SH-SY5Y (cell line): ENCODE results near the gene ARFGEF3.

Experiments
- GATA2 ChIP-seq: IDR thresholded peaks from 2 replicates; pipeline ENCODE4 v1.6.1; 2011; ENCODE audit warnings: mild to moderate bottlenecking, low read depth, low read length
- GATA3 ChIP-seq: IDR thresholded peaks from 2 replicates; pipeline ENCODE4 v1.6.1; 2011; ENCODE audit warnings: low read depth, mild to moderate bottlenecking, low read length, moderate library complexity

ARFGEF3 gene

DNA sequence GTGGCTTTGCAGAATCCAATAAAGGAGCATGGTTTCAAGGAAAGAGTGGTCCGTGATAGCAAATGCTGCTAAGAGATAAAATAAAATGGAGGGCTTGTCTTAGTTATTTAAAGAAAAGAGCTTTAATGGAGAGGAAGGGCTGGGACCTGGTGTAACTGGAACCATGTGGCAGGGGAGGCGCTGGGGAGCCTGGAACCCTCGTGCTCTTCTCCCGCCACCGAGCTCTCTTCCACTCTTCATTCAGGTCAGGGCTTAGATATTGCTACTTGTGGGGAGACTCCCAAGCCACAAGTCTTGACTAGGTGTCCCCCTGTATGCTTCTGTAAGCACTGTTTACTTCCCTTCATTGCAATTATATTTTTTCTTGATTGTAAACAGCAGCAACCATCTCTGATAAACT, 15.2 kb upstream of the ARFGEF3 start:
- no peak for TF ChIP-seq GATA2
- no peak for TF ChIP-seq GATA3

DNA sequence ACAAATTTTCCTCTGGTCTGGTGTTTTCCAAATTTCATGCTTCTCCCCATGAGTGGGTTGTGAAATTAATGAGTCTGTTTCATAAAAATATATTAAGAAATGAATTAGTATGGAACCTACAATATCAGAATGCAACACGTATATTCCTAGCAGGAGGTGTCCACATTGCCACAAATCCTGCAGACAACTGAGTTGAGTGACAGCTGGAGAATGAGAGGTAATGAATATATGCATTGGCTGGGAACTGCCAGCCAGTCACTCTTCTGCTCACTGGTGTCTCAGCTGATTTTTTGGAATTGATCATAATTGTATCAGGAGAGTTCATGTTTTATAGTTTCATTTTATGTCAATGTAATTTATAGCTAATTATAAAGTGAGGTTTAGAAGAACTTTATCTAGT, 6.3 kb upstream of the ARFGEF3 start:
- no peak for TF ChIP-seq GATA3
- TF ChIP-seq GATA2 = no peak

DNA sequence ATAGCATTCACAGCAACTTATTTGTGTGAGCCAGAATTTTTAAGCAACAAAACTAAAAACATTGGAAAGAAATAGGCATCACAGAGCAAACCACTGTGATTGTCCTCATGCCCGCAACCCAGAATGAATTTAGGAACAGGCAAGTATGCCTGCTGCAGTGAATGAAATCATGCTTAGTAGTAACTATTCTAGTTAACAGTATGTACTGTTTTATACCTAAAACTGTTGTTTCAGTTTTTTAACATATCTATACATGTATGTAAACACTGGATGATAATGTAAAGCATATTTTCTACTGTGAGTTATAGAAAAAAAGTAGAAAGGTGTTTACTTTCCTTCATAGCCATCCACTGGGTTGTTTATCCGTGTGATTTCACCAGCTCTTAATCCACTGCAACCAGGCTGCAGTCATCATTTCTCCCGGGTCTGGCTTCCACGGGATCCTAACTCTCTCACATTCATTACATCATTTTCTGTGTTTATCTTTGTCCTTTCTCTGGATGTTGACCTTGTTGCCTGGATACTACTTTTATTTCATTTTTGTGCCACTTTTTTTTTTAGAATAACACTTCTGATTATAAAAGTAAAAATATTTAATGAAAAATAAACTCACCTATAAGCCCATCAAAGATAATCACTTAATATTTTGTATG, 3.6 kb upstream of the ARFGEF3 start:
- TF ChIP-seq GATA2 (no peak), GATA3 (no peak)

DNA sequence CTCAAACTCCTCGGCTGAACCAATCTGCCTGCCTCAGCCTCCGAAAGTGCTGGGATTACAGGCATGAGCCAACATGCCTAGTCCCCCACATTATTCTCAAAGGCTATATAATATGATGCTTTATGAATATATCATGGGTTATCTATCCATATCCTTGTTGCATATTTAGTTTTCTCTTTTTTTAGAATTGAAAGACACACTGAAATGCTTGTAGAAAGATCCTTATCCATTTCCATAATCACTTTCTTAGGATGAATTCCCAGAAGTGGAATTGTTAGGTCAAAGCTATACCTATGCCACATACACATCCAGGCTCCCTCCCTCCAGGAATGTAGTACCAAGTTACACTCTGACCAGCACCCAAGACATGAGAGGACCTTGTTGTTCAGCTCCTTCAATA, 2.5 kb upstream of the ARFGEF3 start:
- TF ChIP-seq GATA3 = no peak
- no peak for TF ChIP-seq GATA2

DNA sequence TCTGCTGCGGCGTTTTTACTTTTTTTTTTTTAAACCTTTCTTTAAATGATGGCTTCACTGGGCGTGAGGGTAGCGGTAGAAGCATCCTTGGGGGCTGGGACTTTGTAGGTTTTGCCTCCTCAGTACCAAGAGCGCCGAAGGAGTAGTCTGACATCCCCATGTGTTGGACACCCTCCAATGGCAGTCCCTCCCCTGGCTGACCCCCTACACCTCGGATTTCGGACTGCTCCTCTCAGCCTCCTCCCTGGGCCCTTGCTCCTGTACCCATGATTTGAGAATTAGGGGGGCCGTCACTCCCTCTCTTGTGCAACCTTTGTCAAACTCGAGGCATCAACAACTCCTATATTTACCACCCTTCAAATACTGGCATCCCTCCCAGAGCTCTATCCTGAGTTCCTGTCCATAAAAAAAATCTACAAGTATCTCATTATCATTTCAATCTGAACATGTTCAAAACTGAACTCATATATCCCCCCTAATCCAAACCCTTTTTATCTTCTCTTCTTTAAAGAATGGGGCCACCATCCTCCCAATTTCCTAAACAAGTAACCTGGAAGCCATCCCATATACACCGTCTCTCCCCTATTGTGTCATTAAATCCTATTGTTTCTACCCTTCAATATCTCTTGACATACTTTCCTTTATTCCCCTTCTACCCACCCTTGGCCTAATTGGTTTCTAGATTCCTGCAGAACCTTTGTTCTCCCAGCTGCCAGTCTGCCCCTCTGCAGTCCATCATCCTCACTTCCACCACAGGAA, 1.2 kb upstream of the ARFGEF3 start:
- TF ChIP-seq GATA2 = no peak
- no peak for TF ChIP-seq GATA3

DNA sequence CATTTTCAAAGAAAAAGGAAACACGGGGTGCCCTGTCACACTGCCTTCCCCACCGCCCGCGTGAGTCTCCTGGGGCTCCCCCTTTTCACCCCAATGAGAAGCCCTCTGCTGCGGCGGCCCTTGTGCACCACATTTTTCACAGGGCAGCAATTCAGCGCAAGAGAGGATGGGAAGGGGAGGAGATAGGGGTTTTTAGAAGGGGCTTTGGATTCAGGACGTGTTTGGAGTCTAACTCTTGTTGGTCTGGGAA, 726 bp upstream of the ARFGEF3 start:
- TF ChIP-seq GATA2 (no peak), GATA3 (no peak)

DNA sequence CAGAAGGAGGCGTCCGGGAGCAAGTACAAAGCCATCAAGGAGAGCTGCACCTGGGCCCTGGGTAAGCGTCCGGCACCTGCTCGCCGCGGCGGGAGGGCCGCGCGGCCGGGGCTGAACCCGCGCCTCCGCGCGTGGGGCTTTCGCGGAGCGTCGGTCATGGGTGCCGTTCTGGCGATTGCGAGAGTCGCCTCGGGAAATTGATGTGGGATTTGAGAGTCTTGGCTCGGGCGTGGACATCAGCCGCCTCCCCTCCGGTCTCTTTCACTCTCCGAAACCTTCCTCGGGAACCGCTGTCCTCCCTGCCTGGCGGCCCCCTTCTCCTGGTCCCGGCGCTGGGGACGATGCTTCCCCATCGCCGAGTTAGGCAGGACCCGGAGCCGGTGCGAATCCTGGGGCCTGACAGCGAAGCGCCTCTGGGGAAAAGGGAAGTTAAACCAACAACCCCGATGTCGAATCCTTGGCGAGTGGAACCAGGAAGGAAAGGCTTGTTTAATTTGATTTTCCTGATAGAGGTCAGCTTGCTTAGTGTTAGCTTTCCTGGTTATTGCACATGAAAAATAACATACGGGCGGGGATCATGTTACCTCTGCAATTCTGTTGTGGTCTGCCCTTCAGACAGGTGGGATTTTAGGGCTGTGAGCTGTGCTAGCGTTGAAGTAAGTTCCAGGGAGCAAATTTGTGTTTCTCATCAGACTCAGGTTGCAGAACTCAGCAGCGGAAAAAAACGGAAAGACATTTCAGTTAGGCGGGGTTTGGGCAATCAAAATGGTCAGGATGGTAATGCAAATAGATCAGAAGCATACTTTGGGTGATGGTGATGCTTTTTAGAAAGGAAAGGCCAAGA, 594 bp downstream of the ARFGEF3 start:
- TF ChIP-seq GATA2 = no peak

DNA sequence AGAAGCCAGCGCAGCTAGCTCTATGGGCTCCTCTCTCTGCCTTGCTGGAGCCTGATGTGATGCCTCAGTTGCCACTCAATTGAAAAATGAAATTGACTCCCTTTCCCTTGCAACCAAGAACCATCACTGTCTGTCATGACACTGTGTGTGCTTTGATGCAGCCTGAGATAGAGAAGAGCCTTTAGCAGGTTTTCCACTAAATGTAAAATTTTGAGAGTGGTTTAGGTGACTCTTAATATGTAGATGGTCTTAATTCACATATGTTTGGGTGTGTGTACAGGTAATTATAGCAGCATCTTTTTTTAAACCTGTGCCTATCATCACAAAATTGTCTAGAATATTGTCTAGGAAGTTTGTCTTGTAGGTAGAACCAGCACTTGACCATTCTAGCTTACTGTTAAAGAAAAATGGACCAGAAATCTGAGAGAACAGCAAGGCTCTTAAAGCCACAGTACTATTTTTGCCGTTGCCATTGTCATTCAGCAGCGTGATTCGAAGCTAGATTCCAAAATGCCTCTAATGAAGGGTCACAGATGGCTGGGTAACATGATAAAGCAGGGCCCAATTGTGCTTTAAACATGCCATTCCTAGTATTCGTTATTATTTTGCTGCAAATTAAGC, 1.3 kb downstream of the ARFGEF3 start:
- TF ChIP-seq GATA3 = no peak
- no peak for TF ChIP-seq GATA2

DNA sequence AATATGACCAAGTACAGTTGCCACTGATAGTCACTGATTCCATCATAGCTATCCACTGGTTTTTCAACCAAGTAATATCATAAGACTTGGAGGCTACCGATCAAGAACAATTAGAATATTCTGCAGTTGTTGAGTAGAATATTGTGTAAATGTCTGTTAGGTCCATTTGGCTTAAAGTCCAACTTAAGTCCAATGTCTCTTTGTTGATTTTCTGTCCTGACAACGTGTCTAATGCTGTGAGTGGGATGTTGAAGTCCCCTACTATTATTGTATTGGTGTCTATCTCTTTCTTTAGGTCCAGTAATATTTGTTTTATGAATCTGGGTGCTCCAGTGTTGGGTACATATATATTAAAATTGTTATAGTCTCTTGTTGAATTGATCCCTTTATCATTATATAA, 13.9 kb downstream of the ARFGEF3 start:
- TF ChIP-seq GATA2 (no peak), GATA3 (no peak)

DNA sequence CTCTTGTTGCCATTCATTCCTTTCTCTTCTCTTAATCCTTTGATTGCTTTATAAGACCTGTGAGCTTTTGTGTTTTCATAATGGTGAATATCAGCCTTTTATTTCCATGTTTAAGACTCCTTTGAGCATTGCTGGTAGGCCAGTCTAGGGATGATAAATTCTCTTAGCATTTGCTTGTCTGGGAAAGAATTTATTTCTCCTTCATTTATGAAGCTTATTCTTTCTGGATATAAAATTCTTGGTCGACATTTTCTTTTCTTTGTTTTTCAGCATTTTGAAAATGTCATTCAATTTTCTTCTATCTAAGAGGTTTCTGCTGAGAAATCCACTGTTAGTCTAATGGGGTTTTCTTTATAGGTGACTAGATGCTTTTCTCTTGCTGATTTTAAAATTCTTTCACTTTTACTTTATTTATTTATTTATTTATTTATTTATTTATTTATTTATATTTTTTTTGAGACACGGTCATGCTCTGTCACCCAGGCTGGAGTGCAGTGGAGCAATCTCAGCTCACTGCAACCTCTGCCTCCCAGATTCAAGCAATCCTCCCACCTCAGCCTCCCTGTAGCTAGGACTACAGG, 15.0 kb downstream of the ARFGEF3 start:
- TF ChIP-seq GATA3 = no peak
- TF ChIP-seq GATA2 = no peak

DNA sequence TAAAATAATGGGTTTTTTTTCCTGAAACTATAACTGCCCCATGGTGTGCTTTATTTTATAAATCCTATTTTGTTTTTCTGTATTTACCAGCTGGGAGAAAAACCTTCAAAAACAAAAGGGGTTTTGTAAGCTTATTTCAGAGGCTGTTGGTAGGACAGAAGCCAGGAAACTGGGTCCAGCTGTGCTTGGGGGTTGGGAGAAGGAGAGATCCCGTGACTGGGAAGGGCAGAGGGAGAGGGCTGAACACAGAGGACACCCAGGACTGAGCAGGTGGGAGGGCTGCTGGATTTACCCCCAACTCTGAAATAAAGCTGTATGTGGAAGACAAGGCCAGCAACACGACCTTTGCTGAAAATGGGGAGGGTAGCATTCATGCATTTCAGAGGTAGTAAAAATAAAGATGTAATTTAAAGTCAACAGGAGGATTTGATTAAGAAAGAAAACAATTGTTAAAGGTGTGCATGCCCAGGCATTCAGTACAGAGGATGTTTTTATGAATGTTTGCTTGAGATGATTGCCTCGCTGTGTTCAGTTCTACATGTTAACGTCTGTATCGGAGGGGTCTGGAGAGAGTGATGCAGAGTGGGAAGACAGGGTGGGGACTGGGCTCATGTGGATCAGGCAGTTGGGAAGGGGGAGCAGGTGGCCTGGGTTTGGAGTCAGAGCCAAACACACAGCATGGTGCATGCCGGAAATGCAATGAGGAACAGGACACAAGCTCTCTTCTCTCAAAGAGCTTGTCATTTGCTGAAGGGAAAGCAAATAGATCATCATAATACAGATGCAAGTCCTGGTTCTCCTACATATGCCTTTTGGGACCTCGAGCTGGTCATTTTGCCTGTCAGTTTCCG, 21.4 kb downstream of the ARFGEF3 start:
- TF ChIP-seq GATA2 (no peak), GATA3 (no peak)

DNA sequence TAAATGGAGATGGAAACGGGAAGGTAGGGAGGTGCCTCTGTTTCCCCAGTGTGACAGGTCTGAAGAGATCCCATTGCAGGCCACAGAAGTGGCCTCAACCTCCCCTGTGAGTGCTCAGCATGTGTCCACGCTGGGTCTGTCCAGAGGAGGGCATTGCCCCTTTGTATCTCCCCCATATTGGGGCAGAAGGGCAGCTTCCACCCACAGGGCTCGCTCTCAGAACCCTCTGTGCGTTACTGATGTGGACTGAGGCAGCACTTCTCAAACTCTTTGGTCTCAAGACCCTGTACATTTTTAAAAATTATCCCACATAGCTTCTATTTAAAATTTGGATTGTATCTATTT, 22.0 kb downstream of the ARFGEF3 start:
- no peak for TF ChIP-seq GATA3
- TF ChIP-seq GATA2 = no peak

DNA sequence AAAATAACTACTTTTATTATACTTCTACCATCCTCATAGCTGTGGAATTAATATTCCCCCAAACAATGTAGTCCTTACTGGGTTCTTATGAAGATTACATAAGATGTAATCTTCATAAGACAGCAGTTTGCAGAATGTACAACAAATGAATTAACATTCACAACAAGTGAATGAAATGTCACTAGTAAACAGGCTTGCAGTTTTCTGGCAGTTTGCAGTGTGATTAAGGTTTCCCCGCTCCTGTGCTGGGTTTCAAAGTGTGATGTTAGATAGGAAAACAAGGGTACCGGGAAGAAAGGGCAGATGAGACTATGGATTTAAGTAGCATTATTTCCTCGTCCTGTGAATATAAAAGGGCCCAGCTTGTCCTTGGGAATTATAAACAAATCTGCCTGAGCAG, 22.5 kb downstream of the ARFGEF3 start:
- TF ChIP-seq GATA3 (no peak), GATA2 (no peak)
